ENCODE measurements around the gene INSRR. TPM values are rescaled to one million over a fixed set of nuclear protein-coding genes. Genes with fewer than 3 reads are reported as not detected.
A peak's percentile ranks its signal among the peaks of the same experiment; 100 is the strongest.

Gene INSRR
- total and polyA plus RNA-seq, 3 donors from 2014 or later = 1.5 to 7.0 (median 6.4) TPM

GRCh38 chr1:156894711-156895454, 36.0 kb upstream of the INSRR start:
- DNase-seq = peak; percentile 65
- Histone ChIP-seq H3K4me3 (peak overlapping the region in 1 of 2 donors; percentile 58), H3K36me3 (ENCODE audit: low read depth, missing control alignments) (no peaks in the 10 kb centered on the region), H3K27ac (peak overlapping the region; percentile 73 to 90), H3K27me3 (no peaks in the 10 kb centered on the region), H3K4me1 (peaks cover 21% of the 10 kb centered on the region), H3K9me3 (no peaks in the 10 kb centered on the region)
- 50 to 62% methylated on average over 5 to 12 of the region's 12 CpGs for WGBS, 2 donors
- intact Hi-C loops (cut with DNase I; ENCODE audit: low total_unique reads) = no loop called here
- TF ChIP-seq, protein P1, sequence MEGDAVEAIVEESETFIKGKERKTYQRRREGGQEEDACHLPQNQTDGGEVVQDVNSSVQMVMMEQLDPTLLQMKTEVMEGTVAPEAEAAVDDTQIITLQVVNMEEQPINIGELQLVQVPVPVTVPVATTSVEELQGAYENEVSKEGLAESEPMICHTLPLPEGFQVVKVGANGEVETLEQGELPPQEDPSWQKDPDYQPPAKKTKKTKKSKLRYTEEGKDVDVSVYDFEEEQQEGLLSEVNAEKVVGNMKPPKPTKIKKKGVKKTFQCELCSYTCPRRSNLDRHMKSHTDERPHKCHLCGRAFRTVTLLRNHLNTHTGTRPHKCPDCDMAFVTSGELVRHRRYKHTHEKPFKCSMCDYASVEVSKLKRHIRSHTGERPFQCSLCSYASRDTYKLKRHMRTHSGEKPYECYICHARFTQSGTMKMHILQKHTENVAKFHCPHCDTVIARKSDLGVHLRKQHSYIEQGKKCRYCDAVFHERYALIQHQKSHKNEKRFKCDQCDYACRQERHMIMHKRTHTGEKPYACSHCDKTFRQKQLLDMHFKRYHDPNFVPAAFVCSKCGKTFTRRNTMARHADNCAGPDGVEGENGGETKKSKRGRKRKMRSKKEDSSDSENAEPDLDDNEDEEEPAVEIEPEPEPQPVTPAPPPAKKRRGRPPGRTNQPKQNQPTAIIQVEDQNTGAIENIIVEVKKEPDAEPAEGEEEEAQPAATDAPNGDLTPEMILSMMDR (IDR thresholded peaks at IDR 0.05) = no peak

- H3K9me3 ChIP-seq = no peaks in the 10 kb centered on the region
- no peaks in the 10 kb centered on the region for H3K36me3 ChIP-seq (ENCODE audit: low read depth, missing control alignments)
- no peak for DNase-seq
- no peaks in the 10 kb centered on the region for H3K27me3 ChIP-seq
- peaks cover 20% of the 10 kb centered on the region for H3K4me1 ChIP-seq
- 14 to 25% methylated on average over 5 of the region's 5 CpGs for WGBS, 2 donors
- TF ChIP-seq, protein P1 (IDR thresholded peaks at IDR 0.05) = no peak
- no peak for TF ChIP-seq POLR2A (IDR thresholded peaks at IDR 0.05)
- intact Hi-C loops (cut with DNase I; ENCODE audit: low total_unique reads) = no loop called here
- peak overlapping the region; percentile 73 to 90 for H3K27ac ChIP-seq
- peak overlapping the region; percentile 45 to 58 for H3K4me3 ChIP-seq
These were observed 35.1 kb upstream of the INSRR start for GRCh38 chr1:156894001-156894400.

DNA sequence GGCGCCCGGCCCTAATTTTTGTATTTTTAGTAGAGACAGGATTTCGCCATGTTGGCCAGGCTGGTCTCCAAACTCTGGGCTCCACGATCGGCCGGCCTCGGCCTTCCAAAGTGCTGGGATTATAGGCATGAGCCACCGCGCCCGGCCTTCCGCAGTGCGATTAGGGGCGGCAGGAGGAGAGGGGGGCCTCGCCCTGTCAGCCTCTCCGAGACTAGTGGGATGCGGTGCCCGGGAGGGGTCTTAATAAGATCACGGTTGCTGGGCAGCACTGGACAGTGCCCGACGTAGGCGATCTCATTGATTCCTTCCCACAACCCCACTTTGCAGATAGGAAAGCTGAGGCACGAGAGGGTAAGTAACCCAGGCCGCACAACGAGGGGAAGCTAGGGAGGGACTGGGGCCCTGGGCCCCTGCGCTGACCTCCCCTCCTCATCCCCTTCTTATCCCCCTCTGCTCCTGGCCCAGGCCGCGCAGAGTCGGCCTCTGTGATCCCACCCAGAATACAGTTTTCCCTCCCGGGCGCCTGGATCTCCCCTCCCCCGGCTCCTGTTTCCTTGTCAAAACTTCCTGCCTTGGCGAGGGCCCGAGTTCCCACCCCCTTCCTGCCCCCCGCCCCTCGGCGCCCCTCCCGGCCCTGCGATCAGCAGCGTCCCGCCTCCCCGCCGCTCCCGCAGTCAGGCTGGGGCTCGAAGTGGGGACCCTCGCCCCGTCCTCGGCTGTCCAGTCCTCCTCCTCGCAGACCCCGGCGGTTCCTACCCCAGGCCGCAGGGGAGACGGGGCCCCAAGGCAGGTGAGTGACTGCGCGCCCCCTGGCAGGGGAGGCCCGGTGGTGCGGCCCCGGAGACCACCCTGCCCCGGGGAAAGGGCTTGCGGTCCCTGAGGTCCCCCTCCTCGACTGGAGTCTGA, 34.4 kb upstream of the INSRR start, which contains the start of gene PEAR1:
PEAR1 (plus strand) TSS at position 671 of the 906 bp plus-strand sequence. CDS start 10,209 bp downstream, outside the sequence.
- peak; percentile 48 for DNase-seq
- no peaks in the 10 kb centered on the region for H3K9me3 ChIP-seq
- H3K36me3 ChIP-seq (ENCODE audit: low read depth, missing control alignments) = no peaks in the 10 kb centered on the region
- H3K4me1 ChIP-seq = peaks cover 20% of the 10 kb centered on the region
- peak within 1 kb of the TSS; percentile 73 to 90 for H3K27ac ChIP-seq
- WGBS, 2 donors = 6 to 7% methylated on average over 30 to 59 of the region's 60 CpGs
- intact Hi-C loops (cut with DNase I; ENCODE audit: low total_unique reads) = no loop called here
- H3K27me3 ChIP-seq = no peaks in the 10 kb centered on the region
- TF ChIP-seq, protein P1 (IDR thresholded peaks at IDR 0.05) = no peak
- TF ChIP-seq POLR2A (IDR thresholded peaks at IDR 0.05) = no peak
- H3K4me3 ChIP-seq = peak within 1 kb of the TSS; percentile 45 to 58

DNA sequence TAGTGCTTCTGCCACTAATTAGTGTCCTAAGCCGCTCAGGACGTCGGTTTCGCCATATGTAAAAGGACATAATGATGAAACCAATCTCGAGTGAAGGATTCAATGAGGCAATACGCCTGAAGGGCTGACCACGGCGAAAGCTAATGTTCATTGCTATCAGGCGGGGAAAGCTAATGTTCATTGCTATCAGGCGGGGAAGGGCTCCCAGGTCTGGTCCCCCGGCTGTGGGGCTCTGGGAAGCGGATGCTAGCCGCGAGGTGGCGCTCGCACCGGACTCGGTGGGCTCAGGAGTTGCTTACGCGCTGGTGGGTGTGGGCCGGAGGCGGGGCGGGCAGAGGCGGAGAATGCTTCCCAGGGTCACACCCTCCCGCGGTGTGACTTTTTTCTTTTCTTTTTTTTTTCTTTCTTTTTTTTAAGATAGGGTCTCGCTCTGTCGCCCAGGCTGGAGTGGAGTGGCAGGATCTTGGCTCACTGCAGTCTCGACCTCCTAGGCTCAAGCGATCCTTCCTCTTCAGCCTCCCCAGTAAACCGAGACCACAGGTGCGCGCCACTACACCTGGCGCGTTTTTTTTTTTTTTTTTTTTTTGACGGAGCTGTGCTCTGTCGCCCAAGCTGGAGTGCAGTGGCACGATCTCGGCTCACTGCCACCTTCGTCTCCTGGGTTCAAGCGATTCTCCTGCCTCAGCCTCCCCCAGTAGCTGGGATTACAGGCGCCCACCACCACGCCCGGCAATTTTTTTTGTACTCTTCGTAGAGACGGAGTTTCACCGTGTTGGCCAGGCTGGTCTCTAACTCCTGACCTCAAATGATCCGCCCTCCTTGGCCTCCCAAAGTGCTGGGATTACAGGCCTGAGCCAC, 33.5 kb upstream of the INSRR start:
- Histone ChIP-seq H3K36me3 (ENCODE audit: low read depth, missing control alignments) (no peaks in the 10 kb centered on the region), H3K27ac (peak overlapping the region; percentile 73 to 90), H3K27me3 (no peaks in the 10 kb centered on the region), H3K9me3 (no peaks in the 10 kb centered on the region), H3K4me3 (peak overlapping the region in 1 of 2 donors; percentile 58), H3K4me1 (peaks cover 15% of the 10 kb centered on the region)
- intact Hi-C loops (cut with DNase I; ENCODE audit: low total_unique reads) = no loop called here
- peak; percentile 94 for DNase-seq
- TF ChIP-seq, protein P1 (IDR thresholded peaks at IDR 0.05) = peak; percentile 67 to 83 (median 71)
- TF ChIP-seq POLR2A (IDR thresholded peaks at IDR 0.05) = no peak
- WGBS, 2 donors = 6 to 11% methylated on average over 30 to 48 of the region's 48 CpGs
